GM04504 (cell line): ENCODE results near the gene ANXA2R.
A peak's percentile ranks its signal among the peaks of the same experiment; 100 is the strongest.
"Not testable (repeated sequence)": the region's sequence is repeated elsewhere in the genome, so short reads cannot be mapped to it uniquely, and the experiment has no call there.

Source experiments
- DNase-seq: peaks from one replicate; pipeline ENCODE4 v3.0.0-alpha.2; 2012; ENCODE audit warnings: low read depth

ANXA2R gene, protein sequence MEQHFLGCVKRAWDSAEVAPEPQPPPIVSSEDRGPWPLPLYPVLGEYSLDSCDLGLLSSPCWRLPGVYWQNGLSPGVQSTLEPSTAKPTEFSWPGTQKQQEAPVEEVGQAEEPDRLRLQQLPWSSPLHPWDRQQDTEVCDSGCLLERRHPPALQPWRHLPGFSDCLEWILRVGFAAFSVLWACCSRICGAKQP

DNA sequence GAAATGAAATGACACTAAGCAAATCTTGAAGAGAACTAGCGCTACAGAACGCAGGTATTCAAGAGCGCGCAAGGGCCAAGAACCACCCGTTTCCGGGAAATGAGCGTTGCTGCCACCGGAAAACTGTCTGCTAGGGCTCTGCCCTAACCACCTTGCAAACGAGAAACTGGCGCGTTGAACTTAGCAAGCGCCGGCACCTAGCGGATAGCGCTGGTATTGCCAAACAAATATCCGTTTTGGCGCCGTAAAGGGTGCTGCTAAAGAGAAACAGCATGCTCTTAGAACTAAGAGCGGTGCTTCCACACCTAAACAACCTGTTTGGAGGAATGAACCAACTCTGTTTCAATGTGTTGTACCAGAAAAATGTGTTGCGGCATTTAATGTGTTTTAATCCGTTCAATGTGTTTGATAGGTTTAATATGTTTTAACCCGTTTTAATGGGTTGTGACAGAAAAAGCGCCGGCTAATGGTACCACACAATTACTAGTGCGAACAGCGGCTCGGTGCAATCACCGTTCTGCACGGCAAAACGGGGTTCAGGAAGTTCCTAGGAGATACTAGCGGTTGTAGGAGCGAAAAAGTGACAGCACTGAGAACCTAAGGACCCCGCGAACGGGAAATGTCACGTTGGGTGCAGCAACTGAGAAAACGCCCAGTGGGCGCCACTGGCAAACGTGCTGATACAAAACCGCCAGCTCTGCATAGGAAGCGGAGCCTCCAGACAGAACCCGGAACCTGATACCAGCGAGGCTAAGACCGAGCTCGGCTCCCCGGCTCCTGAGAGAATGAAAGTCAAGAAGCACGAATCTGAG lies at the start of gene ANXA2R:
TSS of gene ANXA2R (minus strand) at position 33 of the 812 bp plus-strand sequence. CDS start 273 bp downstream, outside the sequence.
- peak; percentile 85 for DNase-seq

DNA sequence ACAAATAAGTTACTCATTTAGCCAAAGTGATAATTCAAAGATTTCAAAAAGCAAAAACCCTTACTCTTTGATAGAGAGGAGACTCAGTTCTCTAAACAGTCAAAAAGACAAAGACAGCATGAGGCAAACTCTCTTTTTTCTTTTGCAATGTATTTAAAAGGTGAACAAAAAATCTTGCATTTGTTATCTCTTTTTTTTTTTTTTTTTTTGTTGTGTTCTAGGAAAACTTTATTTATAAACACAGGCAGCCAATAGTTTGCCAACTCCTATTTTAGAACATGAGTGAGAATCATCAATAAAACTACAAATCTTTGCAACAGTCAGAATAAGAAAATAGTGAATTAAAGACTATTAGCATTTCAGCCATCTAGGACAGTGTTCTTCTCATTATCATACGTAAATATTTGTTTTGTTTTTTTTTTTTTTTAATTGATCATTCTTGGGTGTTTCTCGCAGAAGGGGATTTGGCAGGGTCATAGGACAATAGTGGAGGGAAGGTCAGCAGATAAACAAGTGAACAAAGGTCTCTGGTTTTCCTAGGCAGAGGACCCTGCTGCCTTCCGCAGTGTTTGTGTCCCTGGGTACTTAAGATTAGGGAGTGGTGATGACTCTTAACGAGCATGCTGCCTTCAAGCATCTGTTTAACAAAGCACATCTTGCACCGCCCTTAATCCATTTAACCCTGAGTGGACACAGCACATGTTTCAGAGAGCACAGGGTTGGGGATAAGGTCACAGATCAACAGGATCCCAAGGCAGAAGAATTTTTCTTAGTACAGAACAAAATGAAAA lies 46.2 kb upstream of the ANXA2R start:
- DNase-seq, result not testable (repeated sequence)

DNA sequence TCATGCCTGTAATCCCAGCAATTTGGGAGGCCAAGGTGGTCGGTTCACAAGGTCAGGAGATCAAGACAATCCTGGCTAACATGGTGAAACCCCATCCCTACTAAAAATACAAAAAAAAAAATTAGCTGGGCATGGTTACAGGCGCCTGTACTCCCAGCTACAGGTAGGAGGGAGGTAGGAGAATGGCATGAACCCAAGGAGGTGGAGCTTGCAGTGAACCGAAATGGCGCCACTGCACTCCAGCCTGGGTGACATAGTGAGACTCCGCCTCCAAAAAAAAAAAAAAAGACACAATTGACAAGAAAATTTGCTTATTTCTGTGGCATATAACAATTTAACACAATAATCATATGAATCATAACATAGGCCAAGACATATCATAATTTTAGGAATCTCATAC lies 45.3 kb upstream of the ANXA2R start:
- no peak for DNase-seq

DNA sequence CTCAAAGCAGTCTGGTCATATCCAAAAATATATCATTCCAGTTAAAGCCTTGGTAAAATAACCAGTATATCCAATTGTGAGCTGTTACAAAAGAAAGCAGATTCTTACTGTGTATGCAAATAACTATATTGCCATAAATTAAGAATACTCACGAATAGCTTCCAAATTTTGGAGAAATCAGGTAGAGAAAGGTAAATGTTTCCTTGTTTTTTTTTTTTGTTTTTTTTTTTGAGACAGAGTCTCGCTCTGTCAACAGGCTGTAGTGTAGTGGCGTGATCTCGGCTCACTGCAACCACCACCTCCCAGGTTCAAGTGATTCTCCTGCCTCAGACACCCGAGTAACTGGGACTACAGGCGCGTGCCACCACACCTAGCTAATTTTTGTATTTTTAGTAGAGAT lies 44.3 kb upstream of the ANXA2R start:
- DNase-seq, result not testable (repeated sequence)

DNA sequence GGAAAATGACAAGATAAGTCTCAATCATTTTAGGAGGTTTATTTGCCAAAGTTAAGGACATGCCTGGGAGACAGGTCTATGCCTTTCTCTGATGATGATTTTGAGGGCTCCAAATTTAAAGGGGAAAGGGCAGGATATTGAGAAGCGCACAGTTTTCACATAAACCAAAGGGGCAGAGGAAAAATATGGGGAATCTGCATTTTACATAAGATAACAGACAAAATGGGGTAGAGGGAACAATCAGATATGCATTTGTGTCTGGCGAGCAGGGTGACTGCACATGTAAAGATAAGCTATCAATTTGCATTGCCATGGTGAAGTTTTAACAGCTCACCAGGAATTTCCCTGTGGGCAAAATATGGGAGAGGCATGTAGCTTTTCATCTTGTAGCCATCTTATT lies 41.2 kb upstream of the ANXA2R start:
- not testable (repeated sequence) for DNase-seq

DNA sequence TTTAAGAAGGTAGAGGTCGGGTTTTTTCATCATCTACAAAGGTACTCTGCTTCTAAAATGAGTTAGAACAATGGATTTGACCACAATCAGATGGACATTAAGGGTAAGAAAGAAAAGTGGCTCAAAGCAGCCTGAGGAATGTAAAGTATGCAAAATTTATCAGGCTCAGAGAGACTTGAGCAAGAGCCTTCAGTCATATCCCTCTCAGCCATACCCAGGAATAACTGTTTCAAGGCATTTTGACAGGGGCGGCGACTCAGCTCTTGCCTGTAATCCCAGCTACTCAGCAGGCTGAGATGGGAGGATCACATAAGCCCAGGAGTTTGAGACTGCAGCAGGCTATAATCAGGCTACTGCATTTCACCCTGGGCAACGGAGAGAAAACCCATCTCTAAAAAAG lies 38.8 kb upstream of the ANXA2R start:
- DNase-seq, result peak; percentile 55

DNA sequence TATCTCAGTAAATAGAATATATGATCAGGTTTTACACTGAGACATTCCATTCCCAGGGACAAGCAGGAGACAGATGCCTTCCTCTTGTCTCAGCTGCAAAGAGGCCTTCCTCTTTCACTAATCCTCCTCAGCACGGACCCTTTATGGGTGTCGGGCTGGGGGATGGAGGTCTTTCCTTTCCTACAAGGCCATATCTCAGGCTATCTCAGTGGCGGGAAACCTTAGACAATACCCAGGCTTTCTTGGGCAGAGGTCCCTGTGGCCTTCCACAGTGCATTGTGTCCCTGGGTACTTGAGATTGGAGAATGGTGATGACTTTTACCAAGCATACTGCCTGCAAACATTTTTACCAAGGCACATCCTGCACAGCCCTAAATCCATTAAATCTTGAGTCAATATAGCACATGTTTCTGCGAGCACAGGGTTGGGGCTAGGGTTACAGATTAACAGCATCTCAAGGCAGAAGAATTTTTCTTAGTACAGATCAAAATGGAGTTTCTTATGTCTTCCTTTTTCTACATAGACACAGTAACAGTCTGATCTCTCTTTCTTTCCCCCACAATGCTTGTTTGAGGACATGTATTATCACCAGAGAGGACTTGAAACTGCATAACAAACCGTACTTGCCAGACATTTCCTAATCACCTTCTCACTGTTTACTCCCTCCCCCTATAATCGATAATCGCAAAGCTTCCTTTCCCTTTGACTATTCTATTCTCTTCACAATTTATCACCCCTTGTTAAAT lies 37.5 kb upstream of the ANXA2R start:
- not testable (repeated sequence) for DNase-seq

DNA sequence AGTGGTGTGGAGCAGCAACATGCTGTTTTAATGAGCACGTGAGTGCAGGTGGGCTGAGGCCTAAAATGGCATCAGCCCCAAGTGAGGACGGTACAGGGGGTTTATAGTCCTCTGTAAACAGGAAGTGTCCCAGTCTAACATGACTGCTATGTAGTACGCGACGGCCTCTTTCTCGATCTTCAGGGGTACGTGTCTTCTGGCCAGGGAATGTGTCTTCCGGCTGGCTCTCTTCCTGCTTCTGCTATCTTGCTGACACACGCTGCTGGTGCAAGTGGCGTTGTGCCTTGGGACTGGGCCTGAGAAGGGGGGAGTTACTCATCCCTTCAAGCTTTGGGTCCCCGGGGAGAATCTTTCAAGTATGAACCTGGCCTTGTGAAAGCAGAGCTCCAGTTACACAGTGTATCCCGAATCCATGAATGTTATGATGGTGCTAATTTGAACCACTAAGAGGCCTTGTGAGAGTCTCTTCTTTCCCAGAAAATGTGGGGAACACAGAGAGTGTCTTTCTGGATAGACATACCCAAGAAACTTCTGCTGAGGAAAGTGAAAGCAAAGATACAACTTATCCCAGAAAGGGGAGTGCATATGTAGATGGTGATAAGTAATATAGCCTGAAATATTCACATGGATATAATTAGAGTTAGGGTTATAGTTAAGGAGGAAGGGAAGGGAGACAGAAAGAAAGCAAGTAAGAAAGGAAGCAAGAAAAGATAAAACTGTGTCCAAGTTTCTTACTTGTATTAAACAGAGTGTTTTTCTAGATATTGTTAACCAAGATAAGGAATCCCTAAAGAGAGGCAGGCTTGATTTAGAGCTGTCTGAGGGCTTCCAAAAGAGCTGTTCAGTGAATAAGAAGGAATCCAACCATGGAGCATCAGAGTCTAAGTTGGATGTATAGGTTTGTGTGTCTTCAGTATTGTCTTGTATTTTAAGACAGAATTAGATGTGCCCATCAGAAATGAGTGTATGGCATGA lies 35.5 kb upstream of the ANXA2R start:
- DNase-seq, result no peak

DNA sequence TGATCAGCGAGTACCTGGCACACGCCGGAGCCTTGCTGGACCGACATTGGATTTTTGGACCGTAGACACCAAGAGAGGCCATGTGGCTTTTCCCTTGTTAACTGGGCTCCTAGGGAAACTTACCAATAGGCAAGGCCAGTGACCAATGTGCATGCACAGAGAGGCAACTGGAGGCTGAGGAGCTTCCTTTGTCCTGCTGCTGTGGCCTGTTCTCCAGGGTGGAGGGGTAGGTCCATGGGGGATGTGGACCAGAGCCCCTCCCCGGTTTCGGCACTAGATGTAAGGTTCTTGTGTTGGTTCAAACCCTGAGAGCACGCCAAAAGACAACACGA lies 34.8 kb upstream of the ANXA2R start:
- no peak for DNase-seq

DNA sequence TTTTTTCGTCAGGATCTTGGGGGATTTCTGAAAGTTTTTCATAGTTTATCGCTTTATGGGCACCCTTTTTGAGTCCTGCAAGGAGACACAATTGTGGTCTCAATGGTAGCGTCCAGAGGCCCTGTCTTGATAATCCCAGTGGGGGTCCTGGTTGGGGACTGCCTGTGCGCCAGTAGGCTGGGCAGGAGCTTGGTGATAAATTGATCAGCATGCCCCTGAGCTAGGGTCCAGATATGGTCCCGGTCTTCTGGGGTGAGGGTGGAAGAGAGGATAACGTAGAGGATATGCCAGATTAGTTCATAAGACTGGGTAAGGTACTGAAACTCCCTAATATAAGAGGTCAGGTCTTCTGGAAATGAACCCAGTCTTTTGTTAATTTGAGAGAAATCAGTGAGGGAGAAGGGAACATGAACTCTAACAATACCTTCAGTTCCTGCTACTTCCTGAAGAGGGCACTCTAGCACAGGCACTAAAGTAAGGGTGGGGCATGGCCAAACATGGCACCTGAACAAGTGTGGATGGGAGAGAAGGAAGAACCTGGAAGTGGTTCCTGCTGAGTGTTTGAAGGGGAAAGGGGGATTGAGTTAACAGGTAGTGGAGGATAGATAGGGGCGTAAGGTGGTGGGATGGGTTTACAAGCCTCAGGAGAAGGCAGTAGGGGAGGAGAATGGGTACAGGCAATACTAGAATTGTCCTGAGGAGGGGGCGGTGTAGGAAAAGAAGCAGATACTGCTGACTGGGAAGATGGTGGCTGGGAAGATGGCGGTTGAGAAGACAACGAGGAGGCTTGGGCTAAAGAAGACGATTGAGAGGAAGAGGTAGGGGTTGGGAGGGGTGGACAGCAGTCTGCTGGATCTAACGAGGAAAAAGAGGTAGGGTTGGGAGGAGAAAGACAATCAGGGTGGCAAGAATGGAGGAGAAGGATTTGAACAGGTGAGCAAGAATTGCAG lies 33.8 kb upstream of the ANXA2R start:
- no peak for DNase-seq

DNA sequence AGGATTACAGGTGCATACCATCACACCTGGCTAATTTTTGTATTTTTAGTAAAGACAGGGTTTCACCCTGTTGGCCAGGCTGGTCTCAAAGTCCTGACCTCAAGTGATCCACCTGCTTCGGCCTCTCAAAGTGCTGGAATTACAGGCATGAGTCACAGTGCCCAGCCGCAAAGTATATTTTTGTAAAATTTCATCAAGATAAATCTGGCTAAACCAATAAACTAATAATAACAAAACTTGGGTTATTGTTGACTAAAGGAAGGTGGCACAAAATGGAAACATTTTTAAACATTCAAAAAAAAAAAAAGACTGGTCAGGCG lies 29.2 kb upstream of the ANXA2R start:
- DNase-seq, result not testable (repeated sequence)

DNA sequence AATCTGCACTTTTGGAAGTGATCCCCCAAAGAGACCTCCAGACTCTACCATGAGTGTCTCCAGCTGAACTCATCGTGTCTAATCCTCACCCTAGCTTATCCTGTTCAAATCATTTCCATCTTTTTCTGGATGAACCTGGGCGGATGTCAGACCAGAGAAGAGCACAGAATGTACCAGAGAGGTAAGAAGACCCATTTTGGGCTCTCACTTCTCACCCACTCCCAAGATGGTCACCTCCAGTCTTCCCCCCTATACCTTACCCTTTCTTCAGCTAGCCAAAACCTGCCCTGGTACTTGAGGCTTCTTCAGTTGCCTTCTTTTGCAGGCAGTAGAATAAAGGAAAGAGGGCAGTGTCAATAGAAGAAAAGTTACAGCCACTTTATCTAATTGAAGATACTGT lies 27.9 kb upstream of the ANXA2R start:
- DNase-seq, result no peak

DNA sequence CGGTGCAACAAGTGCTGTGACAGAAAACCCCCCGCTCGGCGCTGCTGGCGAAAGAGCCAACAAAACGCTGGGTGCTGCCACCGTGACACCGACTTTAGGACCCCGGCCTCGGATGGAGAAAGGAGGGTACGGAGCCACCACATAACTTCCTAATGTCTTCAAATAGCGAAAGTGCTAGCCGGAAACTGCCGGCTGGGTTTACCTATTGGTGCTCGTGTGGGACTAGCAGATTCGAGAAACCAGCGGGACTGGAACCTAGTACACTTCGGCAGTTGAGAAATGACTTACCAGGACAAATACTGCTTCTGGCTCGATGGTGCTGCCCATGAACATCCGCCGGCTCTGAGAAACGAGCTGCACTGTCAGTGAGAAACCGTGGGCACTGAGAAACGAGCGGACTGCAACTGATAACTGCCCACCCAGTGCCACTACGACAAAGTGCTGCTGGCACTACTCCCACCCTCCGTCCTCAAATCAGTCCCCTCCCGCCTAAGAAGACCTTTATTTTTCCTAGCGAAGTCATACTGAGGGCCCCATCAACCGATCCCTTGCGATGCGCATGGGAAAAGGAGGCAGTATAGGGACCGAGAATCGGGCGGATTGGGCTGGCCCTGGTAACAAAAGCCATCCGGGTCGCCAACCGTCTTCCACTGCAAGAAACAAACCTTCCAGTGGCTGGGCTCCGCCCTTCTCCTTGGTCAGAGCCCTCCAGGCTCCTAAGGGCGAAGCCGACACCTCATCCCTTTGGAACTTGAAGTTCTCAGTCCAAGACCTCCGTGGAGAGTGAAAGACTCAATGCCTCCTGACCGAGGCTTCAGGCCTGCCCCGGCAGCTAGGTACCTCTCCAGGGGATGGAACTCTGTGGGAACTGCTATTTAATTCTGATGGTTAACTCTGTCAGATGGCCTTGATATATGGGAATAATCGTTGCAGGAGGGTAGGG lies 27.0 kb upstream of the ANXA2R start:
- DNase-seq, result peak; percentile 80

DNA sequence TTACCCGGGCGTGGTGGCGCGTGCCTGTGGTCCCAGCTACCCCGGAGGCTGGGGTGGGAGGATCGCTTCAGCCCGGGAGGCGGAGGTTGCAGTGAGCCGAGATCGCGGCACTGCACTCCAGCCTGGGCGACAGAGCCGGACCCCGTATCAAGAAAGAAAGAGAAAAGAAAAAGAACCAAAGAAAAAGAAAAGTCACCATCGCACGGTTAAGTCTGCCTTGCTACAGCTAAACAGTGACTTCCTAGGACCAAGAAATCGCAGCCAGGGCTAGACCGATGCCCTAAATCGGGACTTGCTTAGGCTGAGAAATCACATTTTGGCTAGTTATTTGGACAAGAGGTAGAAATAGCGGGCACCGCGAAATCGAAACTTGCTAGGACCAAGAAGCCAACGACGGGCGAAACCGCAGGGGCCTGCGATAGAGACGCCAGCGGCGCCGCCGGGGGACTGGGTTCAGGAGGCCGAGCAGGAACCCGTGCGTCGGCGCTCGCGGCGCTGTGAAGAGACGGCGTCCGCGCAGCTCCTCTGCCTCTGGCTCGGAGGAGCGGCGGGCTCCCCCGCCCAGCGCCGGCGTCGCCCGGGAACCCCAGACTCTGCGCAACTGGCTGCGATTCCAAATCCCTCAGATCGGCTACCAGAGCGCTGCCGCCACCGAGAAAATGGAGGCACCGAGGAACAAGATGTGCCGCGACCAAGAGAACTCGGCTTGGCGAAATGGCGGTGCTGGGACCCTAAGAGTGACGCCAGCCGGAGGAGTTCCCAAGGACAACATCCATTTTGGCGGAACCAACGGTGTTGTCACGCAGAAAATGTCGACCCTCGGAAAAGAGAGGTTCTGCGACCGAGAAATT lies 26.1 kb upstream of the ANXA2R start:
- DNase-seq, result no peak

DNA sequence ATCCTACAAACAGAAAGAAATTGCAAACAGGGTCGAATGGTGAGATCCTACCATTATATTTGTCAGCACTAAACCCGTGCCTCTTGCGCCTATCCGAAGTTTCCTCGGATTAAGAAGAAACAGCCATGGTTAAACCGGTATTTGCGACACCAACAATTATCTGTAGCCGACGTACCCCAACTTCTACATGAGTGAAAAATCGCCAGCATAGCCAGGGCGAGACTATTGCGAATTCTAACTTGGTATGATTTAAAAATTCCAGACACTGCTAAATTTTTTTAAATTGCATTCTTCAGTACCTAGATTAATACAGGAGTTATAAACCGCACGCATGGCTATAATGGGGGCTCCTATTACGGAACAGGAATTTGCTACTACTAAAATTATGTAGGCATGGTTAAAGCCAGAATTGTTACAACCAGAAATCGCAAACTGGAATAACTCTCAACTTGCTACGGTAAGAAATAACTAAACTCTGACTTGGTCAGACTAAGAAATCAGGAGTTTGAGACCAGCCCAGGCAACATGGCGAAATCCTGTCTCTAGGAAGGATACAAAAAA lies 25.3 kb upstream of the ANXA2R start:
- no peak for DNase-seq

DNA sequence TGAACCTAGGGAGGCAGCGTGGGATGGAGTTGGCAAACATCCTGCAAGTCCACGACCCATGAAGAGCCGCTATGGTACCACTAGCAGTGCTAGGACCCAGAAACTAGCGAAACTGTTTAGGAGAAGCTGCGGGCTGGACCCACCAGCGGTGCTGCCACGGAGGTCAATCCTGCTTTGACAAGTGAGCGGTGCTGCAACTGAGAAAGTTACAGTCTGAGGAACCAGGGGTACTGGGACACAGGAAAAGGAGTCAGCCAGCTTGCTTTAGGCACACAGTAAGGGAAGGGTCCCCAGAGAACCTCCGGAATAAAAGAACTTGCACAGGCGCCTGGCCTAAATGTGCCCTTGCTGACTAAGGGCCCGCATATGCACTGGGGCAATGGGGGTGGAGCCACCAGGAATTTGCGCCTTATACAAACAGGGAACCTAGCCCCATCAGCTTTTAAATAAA lies 23.6 kb upstream of the ANXA2R start:
- no peak for DNase-seq

DNA sequence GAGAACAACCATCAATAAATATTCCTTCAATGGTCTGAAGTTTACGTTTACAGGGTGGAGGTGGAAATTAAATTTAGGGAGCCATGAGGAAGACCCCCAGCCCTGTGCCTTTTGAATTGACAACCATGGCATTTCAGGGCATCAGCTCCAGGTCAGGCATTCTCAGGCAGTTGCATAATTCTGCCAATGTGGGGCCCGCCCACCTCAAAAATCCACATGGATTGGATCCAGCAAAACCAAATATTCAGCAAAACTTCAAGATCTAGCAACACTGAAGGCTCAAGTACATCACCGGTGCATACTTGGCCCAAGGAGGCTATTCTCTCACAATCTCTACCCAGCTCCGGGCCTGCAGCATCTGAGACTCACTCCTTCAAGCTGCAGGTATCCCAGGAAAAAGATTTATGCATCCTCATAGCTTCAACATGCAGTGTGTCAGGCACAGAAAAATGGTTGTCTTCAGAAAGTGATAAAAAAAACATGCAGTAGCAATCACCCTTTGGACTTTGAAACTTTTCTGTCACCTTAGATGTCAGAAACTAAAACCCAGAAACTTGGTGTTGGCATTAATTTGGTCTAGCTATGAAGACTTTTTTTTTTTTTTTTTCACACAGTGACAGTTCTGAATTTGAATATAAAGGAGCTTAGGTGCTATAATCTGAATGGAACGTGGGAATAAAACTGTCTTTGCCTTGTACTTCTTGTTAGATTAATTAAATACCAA lies 21.4 kb upstream of the ANXA2R start:
- DNase-seq, result no peak
